Measurements from ENCODE around the gene YPEL1. TPM values are rescaled to one million over a fixed set of nuclear protein-coding genes. Genes with fewer than 3 reads are reported as not detected.

The YPEL1 gene, protein sequence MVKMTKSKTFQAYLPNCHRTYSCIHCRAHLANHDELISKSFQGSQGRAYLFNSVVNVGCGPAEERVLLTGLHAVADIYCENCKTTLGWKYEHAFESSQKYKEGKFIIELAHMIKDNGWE
- 16.8 TPM for polyA plus RNA-seq

DNA sequence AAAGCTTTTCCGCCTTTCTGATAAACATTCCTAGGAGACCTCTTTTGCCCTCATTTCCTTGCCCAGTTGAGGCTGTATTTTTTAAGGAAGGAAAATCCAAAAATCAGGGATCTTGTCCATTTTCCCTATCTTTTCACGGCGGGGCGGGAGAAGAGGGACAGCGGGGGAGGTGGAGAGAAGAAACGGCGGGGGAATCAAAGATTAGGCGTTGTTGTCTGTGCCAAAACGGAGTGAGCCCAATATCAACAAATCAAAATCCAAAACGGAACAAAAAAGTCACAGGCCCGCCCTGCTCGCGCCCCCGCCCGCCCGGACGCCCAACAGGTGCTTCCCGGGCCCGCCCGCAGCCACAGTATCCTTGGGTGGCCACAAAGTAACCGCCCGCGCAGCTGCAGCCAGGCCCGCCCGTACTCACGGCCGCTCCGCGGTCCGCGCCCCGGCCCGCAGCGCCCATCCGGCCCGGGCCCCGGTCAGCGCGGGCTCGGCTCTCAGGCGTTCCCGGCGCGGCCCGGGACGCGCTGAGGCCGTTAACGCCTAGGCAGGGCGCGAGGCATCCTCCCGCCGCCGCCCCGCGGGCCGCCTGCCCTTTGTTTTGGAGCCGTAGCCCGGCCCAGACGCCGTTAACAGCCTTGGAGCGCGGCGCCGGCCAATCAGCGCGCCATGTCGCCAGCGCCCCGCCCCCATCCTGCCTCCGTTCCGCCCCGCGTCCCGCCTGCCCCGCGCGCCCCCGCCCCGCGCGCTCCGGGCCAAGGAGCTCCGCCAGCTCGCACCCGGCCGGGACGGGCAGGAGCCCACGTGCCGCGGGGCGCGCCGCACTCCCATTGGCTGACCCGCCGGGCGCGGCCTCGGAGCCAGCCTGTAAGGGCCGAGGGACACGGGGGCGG, at the start of gene YPEL1:
TSS of gene YPEL1 (minus strand) at position 595 of the 884 bp plus-strand sequence. CDS start 25,050 bp downstream, outside the sequence.
- H3K27me3 Mint-ChIP-seq = no peaks in the 10 kb centered on the region
- H3K4me3 Mint-ChIP-seq = peak within 1 kb of the TSS; percentile 91 to 97 (median 96)
- peak within 1 kb of the TSS; percentile 92 to 97 (median 94) for H3K27ac Mint-ChIP-seq
- H3K9me3 Mint-ChIP-seq = no peaks in the 10 kb centered on the region
- peaks cover under 1% of the 10 kb centered on the region for H3K36me3 Mint-ChIP-seq
- peaks cover 12 to 24% (median 13%) of the 10 kb centered on the region in 3 donors for H3K4me1 Mint-ChIP-seq

DNA sequence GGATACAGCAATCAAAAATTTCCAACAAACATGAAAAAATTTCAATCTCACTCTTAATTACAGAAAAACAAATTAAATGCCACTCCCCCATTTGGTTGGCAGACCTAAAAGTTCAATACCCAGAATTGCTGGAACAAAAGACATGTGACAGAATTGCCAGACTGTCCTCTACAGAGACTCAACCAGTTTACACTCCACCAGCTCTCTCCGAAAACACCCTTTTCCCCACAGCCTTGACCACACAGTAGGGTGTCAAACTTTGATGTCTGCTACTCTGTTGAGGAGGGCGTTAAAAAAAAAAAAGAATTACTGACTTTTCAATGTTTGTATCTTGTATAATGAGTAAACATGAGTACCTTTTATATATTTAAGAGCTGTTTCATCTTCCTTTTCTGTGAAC, 44.7 kb upstream of the YPEL1 start:
- Mint-ChIP-seq H3K36me3 (peaks cover 1% of the 10 kb centered on the region), H3K27ac (peak overlapping the region in 1 of 3 donors; percentile 60), H3K4me3 (no peak overlapping the region), H3K4me1 (peaks cover 0 to 5% (median 3%) of the 10 kb centered on the region in 3 donors), H3K9me3 (no peaks in the 10 kb centered on the region), H3K27me3 (no peaks in the 10 kb centered on the region)

DNA sequence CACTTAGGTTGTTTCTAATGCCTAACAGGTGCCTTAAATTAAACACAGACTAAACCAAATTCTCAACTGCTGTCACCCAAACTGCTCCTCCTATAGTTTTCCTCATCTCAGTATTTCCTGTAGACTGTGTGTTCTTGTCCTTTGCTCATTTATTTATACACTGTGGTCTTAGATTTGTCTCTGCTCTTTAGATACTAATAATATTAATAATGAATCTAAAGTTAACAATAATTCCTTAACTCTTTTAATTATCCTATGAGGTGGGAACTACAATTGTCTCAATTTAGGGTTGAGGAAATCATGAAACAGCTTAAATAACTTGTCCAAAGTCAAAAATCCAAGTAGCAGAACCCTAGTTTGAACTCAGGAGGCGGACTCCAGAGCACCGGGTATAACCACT, 43.9 kb upstream of the YPEL1 start:
- H3K27ac Mint-ChIP-seq = no peak overlapping the region
- peaks cover 3% of the 10 kb centered on the region for H3K36me3 Mint-ChIP-seq
- no peak overlapping the region for H3K4me3 Mint-ChIP-seq
- H3K4me1 Mint-ChIP-seq = peaks cover 0 to 10% (median 3%) of the 10 kb centered on the region in 3 donors
- no peaks in the 10 kb centered on the region for H3K9me3 Mint-ChIP-seq
- H3K27me3 Mint-ChIP-seq = no peaks in the 10 kb centered on the region

DNA sequence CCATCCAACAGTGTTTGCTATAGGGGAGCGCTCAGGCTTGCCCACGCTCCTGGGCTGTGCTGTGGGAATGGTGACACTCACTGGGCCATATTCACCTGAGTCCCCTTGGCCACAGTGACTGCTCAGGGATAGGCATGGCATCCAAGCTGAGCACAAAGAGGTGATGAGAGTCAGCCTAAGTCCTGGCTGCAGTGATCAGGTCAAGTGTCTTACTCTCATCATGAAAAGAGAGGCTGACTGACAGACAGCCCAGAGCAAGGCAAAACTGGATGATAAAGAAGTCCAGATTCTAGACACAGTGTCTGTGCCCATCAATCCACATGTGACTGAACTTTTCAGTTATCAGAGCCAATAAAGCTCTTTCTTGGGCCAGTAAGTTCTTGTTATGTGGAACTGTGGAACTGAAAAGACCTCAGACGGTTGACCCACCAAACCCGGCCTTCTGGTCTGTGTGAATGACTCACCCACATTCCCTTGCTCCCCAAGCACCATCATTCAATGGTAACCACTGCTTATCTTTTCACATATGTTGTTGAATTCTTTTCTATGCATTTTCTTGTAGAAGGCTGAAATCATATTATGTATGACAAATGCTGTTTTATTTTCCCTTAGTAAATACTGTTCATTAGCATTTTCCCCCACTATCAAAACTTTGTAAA, 43.2 kb upstream of the YPEL1 start:
- Mint-ChIP-seq H3K36me3 (peaks cover 3% of the 10 kb centered on the region), H3K27me3 (no peaks in the 10 kb centered on the region), H3K9me3 (no peaks in the 10 kb centered on the region), H3K4me3 (no peak overlapping the region), H3K27ac (no peak overlapping the region), H3K4me1 (peaks cover 0 to 10% (median 3%) of the 10 kb centered on the region in 3 donors)

DNA sequence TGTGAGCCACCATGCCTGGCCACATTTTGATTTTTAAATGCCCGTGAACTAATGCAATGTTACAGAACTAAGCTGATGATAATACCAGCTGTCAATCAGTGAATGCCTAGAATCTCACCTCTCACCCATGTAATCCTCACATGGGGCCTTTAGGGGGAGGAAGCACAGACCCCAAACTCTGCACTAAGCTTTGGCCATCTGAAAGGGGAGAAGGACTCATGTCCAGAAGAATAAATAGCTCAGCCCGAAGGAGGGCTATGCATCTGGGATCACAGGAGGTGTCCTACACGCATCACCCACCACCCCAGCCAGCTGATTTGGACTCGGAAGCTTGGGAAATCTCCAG, 36.0 kb upstream of the YPEL1 start:
- Mint-ChIP-seq H3K27ac (no peak overlapping the region), H3K9me3 (no peaks in the 10 kb centered on the region), H3K36me3 (peaks cover 7% of the 10 kb centered on the region), H3K27me3 (no peaks in the 10 kb centered on the region), H3K4me1 (peaks cover 5 to 11% (median 5%) of the 10 kb centered on the region in 3 donors), H3K4me3 (peak overlapping the region in 1 of 4 donors; percentile 33)

DNA sequence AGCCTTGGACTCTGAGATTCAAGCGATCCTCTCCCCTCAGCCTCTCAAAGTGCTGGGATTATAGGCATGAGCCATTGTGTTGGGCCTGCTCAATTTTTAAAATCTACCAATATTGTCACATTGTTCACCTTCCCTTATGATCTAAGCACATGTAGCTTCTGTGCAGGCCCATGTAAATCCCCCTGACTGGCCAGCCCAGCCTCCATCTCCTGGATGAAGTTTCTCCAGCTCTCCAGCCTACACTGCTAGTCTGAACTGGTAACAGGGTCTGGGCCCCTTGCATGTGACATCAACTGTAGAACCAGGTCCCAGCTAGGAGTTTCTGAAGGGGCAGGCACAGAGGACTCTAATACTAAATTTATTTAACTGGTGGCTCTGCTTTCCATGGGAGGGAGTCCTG, 32.8 kb upstream of the YPEL1 start:
- Mint-ChIP-seq H3K27me3 (no peaks in the 10 kb centered on the region), H3K9me3 (no peaks in the 10 kb centered on the region), H3K36me3 (peaks cover 4% of the 10 kb centered on the region), H3K4me3 (no peak overlapping the region), H3K4me1 (peaks cover 0 to 11% (median 6%) of the 10 kb centered on the region in 3 donors), H3K27ac (no peak overlapping the region)

DNA sequence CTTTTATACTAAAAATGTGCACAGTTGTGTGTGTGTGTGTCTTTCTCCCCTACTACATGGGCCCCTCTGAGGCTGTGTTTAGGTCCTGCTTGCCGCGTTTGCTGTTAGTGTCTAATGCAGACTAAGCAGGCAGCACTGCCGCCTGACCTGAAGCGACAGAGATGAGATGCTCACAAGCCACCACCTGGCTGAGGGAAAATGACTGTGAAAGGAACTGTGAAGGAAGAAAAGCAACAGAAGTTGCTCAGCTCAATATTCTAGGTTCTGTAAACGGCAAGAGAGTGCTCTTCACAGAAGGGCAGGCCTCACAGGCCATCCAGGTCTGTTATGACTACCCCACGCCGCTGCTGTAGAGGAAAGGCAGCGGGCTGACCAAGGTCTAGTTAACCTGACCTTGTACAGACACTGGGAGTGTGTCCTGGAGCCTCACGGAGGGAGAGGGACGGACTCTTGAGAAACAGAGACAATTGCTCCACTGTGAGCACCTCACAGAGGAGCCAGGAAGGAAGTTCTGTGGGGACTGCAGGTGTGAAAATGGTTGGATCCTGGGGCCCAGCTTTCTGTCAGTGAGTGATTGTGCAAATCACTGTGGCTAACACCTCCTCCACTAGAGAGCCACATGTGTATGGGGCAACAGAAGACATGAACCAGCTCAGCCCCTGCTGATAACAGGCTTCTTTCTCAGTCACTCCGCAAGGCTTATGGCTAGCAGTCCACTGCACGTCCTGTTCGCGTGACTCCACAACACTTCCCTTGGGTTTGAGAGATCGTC, 31.3 kb upstream of the YPEL1 start:
- Mint-ChIP-seq H3K4me1 (peaks cover 0 to 4% (median 3%) of the 10 kb centered on the region in 3 donors), H3K9me3 (no peaks in the 10 kb centered on the region), H3K36me3 (peaks cover 7% of the 10 kb centered on the region), H3K27me3 (no peaks in the 10 kb centered on the region), H3K27ac (peak overlapping the region in 1 of 3 donors; percentile 64), H3K4me3 (peak overlapping the region in 1 of 4 donors; percentile 67)

DNA sequence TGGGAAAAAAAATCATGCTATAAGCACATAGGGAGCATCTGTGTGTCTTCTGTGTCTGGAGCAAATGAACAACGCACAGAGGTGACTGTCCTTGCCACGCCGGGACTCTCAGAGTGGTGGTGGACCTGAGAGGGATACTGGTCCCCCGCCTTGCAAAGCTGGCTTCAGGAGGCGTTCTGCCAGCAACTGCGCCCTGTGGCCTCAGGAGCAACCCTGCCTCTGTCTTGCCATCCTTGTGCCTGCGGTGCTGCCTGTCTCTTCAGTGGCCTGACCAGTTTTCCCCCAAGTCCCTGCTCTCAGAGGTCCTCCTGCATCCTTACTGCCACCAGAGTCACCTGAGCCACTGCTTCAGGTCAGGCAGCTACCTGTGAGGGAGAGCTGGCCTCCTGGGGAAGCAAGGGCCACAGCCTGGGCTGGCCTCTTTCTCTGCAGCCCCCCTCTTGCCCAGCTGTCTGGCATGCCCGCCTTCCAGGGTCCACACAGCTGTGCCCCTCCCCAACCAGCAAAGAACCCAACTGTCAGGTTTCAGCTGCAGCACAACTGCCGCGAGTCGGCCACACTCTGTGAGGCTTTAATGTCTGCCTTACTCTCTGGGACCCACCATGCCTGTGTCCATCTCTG, 30.4 kb upstream of the YPEL1 start:
- H3K4me1 Mint-ChIP-seq = peaks cover 0 to 4% (median 3%) of the 10 kb centered on the region in 3 donors

DNA sequence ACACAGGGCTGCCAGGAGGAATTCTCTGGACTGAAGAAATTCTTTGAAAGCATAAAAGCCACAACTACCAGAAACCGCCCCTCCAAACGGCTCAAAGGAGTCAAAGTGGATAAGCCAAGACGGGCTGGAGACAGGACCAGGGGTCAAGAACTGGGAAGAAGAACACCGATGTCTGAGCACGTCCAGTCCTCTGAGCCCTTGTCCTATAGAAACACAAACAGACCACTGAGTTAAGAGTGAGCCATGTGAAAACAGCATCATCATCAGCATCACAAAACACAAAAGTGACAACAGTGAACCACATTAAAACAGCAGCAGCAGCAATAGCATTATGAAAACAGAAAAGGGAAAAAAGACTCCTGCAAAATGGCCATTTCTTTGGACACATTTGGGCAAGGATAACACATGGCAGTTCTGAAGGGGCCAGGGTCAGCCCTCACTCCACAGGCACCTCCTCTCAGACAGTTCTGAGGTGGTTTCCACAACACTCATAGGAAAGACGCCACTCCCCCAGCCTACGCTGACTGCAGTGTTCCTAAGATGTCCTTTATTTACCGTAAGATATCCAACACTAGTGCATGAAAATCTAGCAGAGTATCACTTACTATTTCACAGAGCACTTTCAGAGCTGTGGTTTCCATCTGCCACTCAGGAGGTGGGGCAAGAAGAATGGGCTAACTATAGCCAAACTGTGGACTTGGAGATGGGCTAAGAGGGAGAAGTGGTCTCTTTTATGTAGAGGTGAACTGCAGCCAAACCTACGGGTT, 28.6 kb upstream of the YPEL1 start:
- Mint-ChIP-seq H3K36me3 (peaks cover 7% of the 10 kb centered on the region), H3K9me3 (no peaks in the 10 kb centered on the region), H3K4me1 (peaks cover 0 to 4% (median 3%) of the 10 kb centered on the region in 3 donors), H3K27me3 (no peaks in the 10 kb centered on the region), H3K4me3 (no peak overlapping the region), H3K27ac (peak overlapping the region in 1 of 3 donors; percentile 31)

More for the DNA sequence above, 30.4 kb upstream of the YPEL1 start:
- Mint-ChIP-seq H3K27ac (peak overlapping the region in 1 of 3 donors; percentile 64), H3K27me3 (no peaks in the 10 kb centered on the region), H3K4me3 (peak overlapping the region in 1 of 4 donors; percentile 67), H3K9me3 (no peaks in the 10 kb centered on the region), H3K36me3 (peaks cover 7% of the 10 kb centered on the region)

DNA sequence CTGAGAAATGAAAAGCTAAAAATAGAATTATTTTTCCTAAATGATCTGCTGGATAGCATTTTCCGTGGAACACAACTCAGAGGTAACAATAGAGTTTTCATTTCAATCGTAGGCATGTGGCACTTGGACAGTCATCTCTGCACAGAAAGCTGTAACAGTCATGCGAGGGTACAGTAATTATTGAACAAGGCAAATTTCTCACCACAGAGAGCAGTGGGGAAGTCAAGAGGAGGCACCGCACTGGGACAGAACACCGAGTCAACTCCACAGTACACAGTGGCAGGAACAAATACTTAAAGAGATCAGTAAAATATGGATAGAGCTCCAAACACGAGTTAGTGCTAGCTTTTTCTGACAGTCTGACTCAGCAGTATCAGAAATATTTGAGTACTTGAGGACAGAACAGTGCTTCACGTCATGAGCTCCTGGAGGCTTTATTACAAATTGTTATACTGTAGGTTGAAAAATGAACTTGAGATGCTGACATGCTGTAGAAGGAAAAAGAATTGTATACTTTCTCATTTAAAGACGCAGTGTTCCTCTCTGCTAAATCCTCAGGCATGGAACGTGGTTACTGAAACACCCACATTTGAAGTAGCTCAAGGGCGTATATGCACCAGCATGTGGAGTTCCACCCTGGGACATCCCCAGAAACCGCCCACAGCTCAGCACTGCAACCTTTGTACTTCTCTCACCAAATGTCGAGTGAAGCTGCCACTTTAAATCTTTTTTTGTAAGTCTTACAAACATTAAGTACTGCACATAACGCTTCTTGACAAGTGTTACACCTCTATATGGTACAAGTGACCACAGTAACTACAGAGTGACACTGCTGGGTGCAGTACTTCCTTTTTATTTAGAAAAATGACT, 27.4 kb upstream of the YPEL1 start:
- Mint-ChIP-seq H3K27ac (peak overlapping the region in 2 of 3 donors; percentile 20 to 62), H3K4me1 (peaks cover 0 to 4% (median 3%) of the 10 kb centered on the region in 3 donors)

DNA sequence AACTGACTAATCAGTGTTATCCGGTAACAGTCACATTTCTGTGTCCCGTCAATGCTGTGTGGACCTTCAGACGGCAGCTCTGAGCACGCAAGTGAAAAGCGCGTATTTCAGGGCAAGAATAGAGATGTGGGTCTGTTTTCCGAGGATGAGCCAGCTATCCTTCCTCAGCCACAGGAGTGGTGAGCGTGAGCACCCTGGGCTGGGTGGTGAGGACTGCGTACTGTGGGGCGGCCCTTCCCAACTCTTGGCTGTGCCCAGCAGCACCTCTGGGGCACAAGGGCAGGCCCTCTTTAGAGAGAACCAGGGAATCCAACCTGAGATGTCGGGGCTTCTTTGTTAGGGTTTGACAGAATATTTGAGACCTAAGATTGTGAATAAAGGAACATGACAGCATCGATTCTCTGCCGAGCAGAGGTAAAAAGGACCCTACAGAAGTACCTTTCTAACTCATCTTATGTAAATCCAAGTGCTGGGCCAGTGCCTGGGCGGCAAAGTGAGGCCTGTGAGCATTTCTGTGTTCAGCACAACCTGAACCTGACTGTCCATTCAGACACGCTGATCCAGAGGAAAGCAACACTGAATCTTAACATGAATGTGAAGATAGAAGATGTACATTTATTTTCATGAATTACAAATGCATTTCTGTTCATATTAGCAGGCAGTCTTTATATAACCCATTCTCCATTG, 26.5 kb upstream of the YPEL1 start:
- H3K27ac Mint-ChIP-seq = peak overlapping the region in 2 of 3 donors; percentile 20 to 62
- no peaks in the 10 kb centered on the region for H3K27me3 Mint-ChIP-seq
- peaks cover 0 to 2% (median 0%) of the 10 kb centered on the region in 3 donors for H3K4me1 Mint-ChIP-seq
- peaks cover 8% of the 10 kb centered on the region for H3K36me3 Mint-ChIP-seq
- H3K9me3 Mint-ChIP-seq = no peaks in the 10 kb centered on the region
- H3K4me3 Mint-ChIP-seq = no peak overlapping the region

More for the DNA sequence above, 27.4 kb upstream of the YPEL1 start:
- Mint-ChIP-seq H3K27me3 (no peaks in the 10 kb centered on the region), H3K4me3 (no peak overlapping the region), H3K9me3 (no peaks in the 10 kb centered on the region), H3K36me3 (peaks cover 6% of the 10 kb centered on the region)

DNA sequence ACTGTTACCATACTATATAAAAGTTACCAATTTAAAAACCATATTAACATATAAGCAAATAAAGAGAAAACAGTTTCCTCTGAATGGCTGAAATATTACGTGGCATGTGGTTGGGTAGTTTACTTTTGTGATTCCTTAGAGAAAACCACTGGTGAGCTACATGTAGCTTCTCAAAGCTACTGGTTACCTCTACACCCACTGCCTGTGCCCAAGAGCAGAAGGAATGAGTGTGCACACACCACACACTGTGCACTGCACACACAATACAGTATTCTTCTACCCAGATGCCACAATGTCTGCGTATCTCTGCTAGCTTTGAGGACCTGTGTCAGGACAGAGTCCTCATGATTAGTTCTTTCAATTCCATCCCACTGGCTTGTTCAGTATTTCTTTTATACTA, 25.5 kb upstream of the YPEL1 start:
- H3K9me3 Mint-ChIP-seq = no peaks in the 10 kb centered on the region
- H3K4me3 Mint-ChIP-seq = no peak overlapping the region
- H3K27me3 Mint-ChIP-seq = no peaks in the 10 kb centered on the region
- H3K4me1 Mint-ChIP-seq = peaks cover 0 to 2% (median 0%) of the 10 kb centered on the region in 3 donors
- H3K27ac Mint-ChIP-seq = no peak overlapping the region
- H3K36me3 Mint-ChIP-seq = peaks cover 8% of the 10 kb centered on the region
